ENCODE data around the gene COPS6.
A peak's percentile ranks its signal among the peaks of the same experiment; 100 is the strongest.

COPS6 gene

GRCh38 chr7:100053215-100053614, 35.6 kb upstream of the COPS6 start:
- no peak overlapping the region for H3K27ac ChIP-seq (ENCODE audit: extremely low read depth, low read depth, low read length)
- peaks cover 3% of the 10 kb centered on the region; the same call in 1 of the 2 replicates for H3K4me1 ChIP-seq (ENCODE audit: control insufficient read depth, insufficient read depth, low read length)
- TF ChIP-seq SP2 (tag by site-specific recombination; IDR thresholded peaks at IDR 0.05) (no peak), ZNF600 (tag by site-specific recombination; IDR thresholded peaks at IDR 0.05) (peak; percentile 70), ZIC2 (tag by site-specific recombination; IDR thresholded peaks at IDR 0.05) (peak; percentile 38; the same call in 1 of the 2 replicates), ZNF660 (tag by site-specific recombination; IDR thresholded peaks at IDR 0.05) (0 out of 2 replicates have a peak, but pooled peaks have one; percentile 41), HOXD13 (CRISPR knock-in tag; IDR thresholded peaks at IDR 0.05; ENCODE audit: borderline replicate concordance) (no peak), EGR2 (tag by site-specific recombination; IDR thresholded peaks at IDR 0.05; ENCODE audit: low read depth) (no peak), ZBTB17 (tag by site-specific recombination; IDR thresholded peaks at IDR 0.05) (peak; percentile 53; the same call in 1 of the 2 replicates), ZNF302 (tag by site-specific recombination; IDR thresholded peaks at IDR 0.05; ENCODE audit: low read depth) (no peak), ZNF654 (tag by site-specific recombination; IDR thresholded peaks at IDR 0.05; ENCODE audit: low read depth) (peak; percentile 55)
- TF ChIP-seq, protein P1, sequence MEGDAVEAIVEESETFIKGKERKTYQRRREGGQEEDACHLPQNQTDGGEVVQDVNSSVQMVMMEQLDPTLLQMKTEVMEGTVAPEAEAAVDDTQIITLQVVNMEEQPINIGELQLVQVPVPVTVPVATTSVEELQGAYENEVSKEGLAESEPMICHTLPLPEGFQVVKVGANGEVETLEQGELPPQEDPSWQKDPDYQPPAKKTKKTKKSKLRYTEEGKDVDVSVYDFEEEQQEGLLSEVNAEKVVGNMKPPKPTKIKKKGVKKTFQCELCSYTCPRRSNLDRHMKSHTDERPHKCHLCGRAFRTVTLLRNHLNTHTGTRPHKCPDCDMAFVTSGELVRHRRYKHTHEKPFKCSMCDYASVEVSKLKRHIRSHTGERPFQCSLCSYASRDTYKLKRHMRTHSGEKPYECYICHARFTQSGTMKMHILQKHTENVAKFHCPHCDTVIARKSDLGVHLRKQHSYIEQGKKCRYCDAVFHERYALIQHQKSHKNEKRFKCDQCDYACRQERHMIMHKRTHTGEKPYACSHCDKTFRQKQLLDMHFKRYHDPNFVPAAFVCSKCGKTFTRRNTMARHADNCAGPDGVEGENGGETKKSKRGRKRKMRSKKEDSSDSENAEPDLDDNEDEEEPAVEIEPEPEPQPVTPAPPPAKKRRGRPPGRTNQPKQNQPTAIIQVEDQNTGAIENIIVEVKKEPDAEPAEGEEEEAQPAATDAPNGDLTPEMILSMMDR (tag by site-specific recombination; IDR thresholded peaks at IDR 0.05) = peak; percentile 25; the same call in 1 of the 2 replicates
- POLR2A ChIA-PET = interaction anchor here (0.6 kb wide), 1 partner anchor 29 kb away, joined by 4 read pairs; no protein-coding TSS in a partner anchor
- H3K36me3 ChIP-seq (ENCODE audit: control insufficient read depth in 2 of 2, insufficient read depth in 1 of 2, low read length in 2 of 2) = peaks cover 13 to 19% of the 10 kb centered on the region in 2 experiments
- CTCF ChIA-PET = interaction anchor here (0.6 to 2.7 kb wide), 10 partner anchors 11 to 421 kb away, joined by 3 to 23 read pairs (median 4); no protein-coding TSS in a partner anchor
- no peaks in the 10 kb centered on the region for H3K9me3 ChIP-seq (ENCODE audit: control insufficient read depth, insufficient read depth, low read depth, low read length)
- H3K4me3 ChIP-seq (ENCODE audit: low read depth, low read length) = no peak overlapping the region

DNA sequence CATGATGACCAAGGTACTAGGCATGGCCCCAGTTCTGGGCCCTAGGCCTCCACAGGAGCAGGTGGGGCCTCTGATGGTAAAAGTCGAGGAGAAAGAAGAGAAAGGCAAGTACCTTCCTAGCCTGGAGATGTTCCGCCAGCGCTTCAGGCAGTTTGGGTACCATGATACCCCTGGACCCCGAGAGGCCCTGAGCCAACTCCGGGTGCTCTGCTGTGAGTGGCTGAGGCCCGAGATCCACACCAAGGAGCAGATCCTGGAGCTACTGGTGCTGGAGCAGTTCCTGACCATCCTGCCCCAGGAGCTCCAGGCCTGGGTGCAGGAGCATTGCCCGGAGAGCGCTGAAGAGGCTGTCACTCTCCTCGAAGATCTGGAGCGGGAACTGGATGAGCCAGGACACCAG, 31.8 kb upstream of the COPS6 start:
- H3K36me3 ChIP-seq (ENCODE audit: control insufficient read depth in 2 of 2, insufficient read depth in 1 of 2, low read length in 2 of 2) = peaks cover 28 to 36% of the 10 kb centered on the region in 2 experiments
- H3K4me1 ChIP-seq (ENCODE audit: control insufficient read depth, insufficient read depth, low read length) = no peaks in the 10 kb centered on the region
- ChIA-PET CTCF (no interaction called here), POLR2A (no interaction called here)
- H3K9me3 ChIP-seq (ENCODE audit: control insufficient read depth, insufficient read depth, low read depth, low read length) = no peaks in the 10 kb centered on the region
- no peak overlapping the region for H3K4me3 ChIP-seq (ENCODE audit: low read depth, low read length)
- TF ChIP-seq ZNF138 (tag by site-specific recombination; IDR thresholded peaks at IDR 0.05; ENCODE audit: borderline replicate concordance) = no peak
- no peak for TF ChIP-seq ZNF571 (tag by site-specific recombination; IDR thresholded peaks at IDR 0.05)
- TF ChIP-seq ZNF274 (IDR thresholded peaks at IDR 0.05; ENCODE audit: low read length) = no peak
- no peak for TF ChIP-seq ZNF274 (tag by site-specific recombination; IDR thresholded peaks at IDR 0.05; ENCODE audit: borderline replicate concordance)
- H3K27ac ChIP-seq (ENCODE audit: extremely low read depth, low read depth, low read length) = no peak overlapping the region

- ChIA-PET POLR2A (no interaction called here), CTCF (interaction anchor here (0.6 kb wide), 1 partner anchor 23 kb away, joined by 3 read pairs; no protein-coding TSS in a partner anchor)
- H3K4me1 ChIP-seq (ENCODE audit: control insufficient read depth, insufficient read depth, low read length) = no peaks in the 10 kb centered on the region
- H3K36me3 ChIP-seq (ENCODE audit: control insufficient read depth in 2 of 2, insufficient read depth in 1 of 2, low read length in 2 of 2) = peaks cover 45 to 47% of the 10 kb centered on the region in 2 experiments
- H3K27ac ChIP-seq (ENCODE audit: extremely low read depth, low read depth, low read length) = no peak overlapping the region
- H3K4me3 ChIP-seq (ENCODE audit: low read depth, low read length) = no peak overlapping the region
- no peaks in the 10 kb centered on the region for H3K9me3 ChIP-seq (ENCODE audit: control insufficient read depth, insufficient read depth, low read depth, low read length)
- TF ChIP-seq ZSCAN23 (tag by site-specific recombination; IDR thresholded peaks at IDR 0.05) (no peak), GLIS1 (tag by site-specific recombination; IDR thresholded peaks at IDR 0.05) (no peak), ZEB2 (tag by site-specific recombination; IDR thresholded peaks at IDR 0.05) (no peak), ZNF341 (tag by site-specific recombination; IDR thresholded peaks at IDR 0.05; ENCODE audit: low read depth) (no peak), MEIS1 (CRISPR knock-in tag; IDR thresholded peaks at IDR 0.05; ENCODE audit: borderline replicate concordance) (no peak), BCL11A (tag by site-specific recombination; IDR thresholded peaks at IDR 0.05; ENCODE audit: low read depth) (no peak), ZBTB20 (tag by site-specific recombination; IDR thresholded peaks at IDR 0.05) (no peak), ZNF707 (tag by site-specific recombination; IDR thresholded peaks at IDR 0.05) (no peak), ZNF510 (tag by site-specific recombination; IDR thresholded peaks at IDR 0.05; ENCODE audit: insufficient replicate concordance) (no peak), ZNF239 (tag by site-specific recombination; IDR thresholded peaks at IDR 0.05) (no peak), ZNF701 (tag by site-specific recombination; IDR thresholded peaks at IDR 0.05) (no peak), ZNF221 (tag by site-specific recombination; IDR thresholded peaks at IDR 0.05; ENCODE audit: borderline replicate concordance) (no peak)
- TF ChIP-seq, protein P2, sequence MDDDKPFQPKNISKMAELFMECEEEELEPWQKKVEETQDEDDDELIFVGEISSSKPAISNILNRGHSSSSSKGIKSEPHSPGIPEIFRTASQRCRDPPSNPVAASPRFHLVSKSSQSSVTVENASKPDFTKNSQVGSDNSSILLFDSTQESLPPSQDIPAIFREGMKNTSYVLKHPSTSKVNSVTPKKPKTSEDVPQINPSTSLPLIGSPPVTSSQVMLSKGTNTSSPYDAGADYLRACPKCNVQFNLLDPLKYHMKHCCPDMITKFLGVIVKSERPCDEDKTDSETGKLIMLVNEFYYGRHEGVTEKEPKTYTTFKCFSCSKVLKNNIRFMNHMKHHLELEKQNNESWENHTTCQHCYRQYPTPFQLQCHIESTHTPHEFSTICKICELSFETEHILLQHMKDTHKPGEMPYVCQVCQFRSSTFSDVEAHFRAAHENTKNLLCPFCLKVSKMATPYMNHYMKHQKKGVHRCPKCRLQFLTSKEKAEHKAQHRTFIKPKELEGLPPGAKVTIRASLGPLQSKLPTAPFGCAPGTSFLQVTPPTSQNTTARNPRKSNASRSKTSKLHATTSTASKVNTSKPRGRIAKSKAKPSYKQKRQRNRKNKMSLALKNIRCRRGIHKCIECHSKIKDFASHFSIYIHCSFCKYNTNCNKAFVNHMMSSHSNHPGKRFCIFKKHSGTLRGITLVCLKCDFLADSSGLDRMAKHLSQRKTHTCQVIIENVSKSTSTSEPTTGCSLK (tag by site-specific recombination; IDR thresholded peaks at IDR 0.05) = no peak
- TF ChIP-seq, protein P3, sequence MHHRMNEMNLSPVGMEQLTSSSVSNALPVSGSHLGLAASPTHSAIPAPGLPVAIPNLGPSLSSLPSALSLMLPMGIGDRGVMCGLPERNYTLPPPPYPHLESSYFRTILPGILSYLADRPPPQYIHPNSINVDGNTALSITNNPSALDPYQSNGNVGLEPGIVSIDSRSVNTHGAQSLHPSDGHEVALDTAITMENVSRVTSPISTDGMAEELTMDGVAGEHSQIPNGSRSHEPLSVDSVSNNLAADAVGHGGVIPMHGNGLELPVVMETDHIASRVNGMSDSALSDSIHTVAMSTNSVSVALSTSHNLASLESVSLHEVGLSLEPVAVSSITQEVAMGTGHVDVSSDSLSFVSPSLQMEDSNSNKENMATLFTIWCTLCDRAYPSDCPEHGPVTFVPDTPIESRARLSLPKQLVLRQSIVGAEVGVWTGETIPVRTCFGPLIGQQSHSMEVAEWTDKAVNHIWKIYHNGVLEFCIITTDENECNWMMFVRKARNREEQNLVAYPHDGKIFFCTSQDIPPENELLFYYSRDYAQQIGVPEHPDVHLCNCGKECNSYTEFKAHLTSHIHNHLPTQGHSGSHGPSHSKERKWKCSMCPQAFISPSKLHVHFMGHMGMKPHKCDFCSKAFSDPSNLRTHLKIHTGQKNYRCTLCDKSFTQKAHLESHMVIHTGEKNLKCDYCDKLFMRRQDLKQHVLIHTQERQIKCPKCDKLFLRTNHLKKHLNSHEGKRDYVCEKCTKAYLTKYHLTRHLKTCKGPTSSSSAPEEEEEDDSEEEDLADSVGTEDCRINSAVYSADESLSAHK (tag by site-specific recombination; IDR thresholded peaks at IDR 0.05) = no peak
Measured at GRCh38 chr7:100059251-100059739, 29.5 kb upstream of the COPS6 start.

All from HEK293 (cell line).